ENCODE measurements around the gene CEBPZ.

CEBPZ gene

DNA sequence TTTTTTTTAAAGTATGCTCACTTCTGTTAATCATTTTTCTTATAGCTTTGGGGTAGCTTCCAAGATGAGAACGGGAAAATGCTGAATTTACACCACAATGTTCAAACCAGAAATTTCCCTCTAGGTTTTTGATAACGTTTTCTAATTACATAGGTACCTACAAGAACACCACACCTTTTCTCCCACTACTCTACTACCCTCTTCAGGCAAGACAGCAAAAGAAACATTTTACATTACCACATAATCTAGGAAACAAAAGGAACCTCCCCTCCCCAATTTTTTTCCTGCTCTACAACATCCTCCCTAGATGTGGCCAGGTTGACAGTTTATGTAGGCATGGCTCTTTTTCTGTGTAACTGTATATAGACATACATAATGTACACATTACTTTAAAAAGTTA is 32.4 kb upstream of the CEBPZ start:
- TF ChIP-seq, protein P1, sequence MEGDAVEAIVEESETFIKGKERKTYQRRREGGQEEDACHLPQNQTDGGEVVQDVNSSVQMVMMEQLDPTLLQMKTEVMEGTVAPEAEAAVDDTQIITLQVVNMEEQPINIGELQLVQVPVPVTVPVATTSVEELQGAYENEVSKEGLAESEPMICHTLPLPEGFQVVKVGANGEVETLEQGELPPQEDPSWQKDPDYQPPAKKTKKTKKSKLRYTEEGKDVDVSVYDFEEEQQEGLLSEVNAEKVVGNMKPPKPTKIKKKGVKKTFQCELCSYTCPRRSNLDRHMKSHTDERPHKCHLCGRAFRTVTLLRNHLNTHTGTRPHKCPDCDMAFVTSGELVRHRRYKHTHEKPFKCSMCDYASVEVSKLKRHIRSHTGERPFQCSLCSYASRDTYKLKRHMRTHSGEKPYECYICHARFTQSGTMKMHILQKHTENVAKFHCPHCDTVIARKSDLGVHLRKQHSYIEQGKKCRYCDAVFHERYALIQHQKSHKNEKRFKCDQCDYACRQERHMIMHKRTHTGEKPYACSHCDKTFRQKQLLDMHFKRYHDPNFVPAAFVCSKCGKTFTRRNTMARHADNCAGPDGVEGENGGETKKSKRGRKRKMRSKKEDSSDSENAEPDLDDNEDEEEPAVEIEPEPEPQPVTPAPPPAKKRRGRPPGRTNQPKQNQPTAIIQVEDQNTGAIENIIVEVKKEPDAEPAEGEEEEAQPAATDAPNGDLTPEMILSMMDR (conservative IDR thresholded peaks at IDR 0.05; ENCODE audit: low read depth), result no peak
- POLR2A ChIA-PET (ENCODE audit: low non-redundant PET), result no interaction called here
- no peak overlapping the region for H3K27ac ChIP-seq
- DNase-seq (ENCODE audit: low spot score), result no peak
- CTCF ChIA-PET, result no interaction called here

DNA sequence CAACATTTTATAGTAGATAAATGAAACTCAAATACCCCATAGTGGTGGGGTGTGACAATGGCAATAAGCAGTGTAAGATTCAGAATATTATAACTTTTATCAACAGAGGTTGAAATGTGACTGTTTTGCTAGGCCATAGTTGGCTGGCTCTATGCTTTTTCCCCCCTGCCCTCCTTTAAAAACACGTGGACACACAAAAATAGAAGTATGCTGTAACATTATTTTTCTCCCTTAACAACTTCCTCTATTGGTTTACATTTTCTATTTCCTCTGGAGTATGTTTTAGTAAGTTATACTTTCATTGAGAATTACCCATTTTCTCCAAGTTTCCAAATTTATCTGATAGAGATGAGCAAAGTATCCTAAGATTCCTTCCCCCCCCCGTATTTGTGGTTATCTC is 31.1 kb upstream of the CEBPZ start:
- no peak for DNase-seq (ENCODE audit: low spot score)
- POLR2A ChIA-PET (ENCODE audit: low non-redundant PET), result no interaction called here
- CTCF ChIA-PET, result no interaction called here

DNA sequence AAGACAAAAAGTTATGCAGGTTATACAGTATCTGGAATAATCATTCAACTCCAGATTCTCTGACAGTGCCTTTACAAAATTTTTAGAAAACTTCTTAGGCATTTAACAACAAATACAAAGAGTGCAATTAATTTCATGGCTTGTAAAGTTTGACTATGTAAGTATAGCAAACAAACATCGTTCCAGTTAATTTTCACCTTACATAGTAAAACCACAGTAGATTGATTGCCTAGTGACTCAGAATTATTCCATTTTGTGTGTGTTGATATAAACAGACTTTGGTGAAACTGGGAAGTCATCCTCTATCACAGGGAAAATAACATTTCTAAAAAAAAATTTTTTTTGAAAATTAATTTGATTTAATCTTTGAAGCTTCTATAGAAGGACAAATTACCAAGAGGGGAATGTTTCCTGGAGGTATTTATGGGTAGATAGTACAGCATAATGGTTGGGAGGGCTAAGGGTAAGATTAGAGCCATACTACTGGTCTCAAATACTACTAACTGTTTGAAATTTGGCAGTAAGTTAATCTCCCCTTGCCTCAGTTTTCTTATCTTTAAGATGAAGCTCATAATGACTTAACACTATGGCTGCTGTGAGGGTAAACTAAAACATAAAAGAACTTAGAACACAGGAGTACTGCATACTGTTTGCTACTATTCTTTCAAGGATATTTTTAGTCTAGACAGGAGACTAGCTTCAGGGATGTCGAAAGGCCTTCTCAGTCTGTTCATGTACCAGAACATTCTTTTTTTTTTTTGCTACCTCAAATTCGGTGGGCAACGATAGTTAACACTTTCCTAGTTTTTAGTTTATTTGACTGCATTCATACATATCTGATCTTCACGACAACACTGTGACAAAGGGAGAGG is 19.7 kb upstream of the CEBPZ start:
- no peak for DNase-seq (ENCODE audit: low spot score)
- ChIA-PET CTCF (interaction anchor here (0.6 to 1.0 kb wide), 4 partner anchors 22 to 151 kb away, joined by 3 to 5 read pairs (median 3); no protein-coding TSS in a partner anchor), POLR2A (ENCODE audit: low non-redundant PET) (no interaction called here)
- H3K27ac ChIP-seq, result no peak overlapping the region
- TF ChIP-seq, protein P1 (conservative IDR thresholded peaks at IDR 0.05; ENCODE audit: low read depth), result no peak

More for the DNA sequence above, 31.1 kb upstream of the CEBPZ start:
- TF ChIP-seq, protein P1 (conservative IDR thresholded peaks at IDR 0.05; ENCODE audit: low read depth), result no peak
- H3K27ac ChIP-seq, result no peak overlapping the region

DNA sequence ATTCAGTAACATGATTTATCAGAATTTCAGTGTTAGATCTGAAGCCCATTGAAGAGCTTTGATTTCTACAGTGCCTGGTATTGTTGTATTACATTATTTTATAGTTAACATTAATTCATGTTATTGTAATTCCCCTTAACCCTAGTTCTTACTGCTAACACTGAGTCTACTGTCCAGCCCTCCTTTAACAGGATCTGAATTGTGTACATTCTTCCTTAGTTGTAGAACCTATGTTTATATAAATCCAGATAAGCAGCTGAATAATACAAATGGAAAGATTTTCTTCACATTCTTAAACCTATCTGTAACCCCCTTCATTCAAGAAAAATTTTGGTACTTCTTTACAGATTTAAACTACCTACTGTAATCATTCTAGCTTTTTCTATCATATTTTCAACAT is 14.8 kb upstream of the CEBPZ start:
- no peak overlapping the region for H3K27ac ChIP-seq
- TF ChIP-seq, protein P1 (conservative IDR thresholded peaks at IDR 0.05; ENCODE audit: low read depth), result no peak
- POLR2A ChIA-PET (ENCODE audit: low non-redundant PET), result no interaction called here
- CTCF ChIA-PET, result no interaction called here
- DNase-seq (ENCODE audit: low spot score), result no peak

DNA sequence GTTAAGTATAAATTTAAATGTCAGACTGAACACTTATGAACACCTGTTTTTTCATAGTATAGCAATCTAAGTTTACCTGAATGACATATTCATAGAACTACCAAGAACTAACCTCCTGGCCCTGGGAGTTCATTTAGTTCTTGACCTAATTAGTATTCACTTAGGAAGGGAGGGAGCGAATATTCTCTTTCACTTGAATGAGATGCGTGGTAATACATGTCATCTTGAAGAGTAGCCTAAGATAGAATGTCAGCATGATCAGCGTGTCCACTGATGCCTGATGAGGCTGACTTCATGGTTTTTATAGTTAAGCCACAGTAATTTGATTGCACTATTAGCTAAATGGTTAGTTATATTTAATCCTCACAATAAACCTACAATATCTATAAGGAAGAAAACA is 13.4 kb upstream of the CEBPZ start:
- DNase-seq (ENCODE audit: low spot score), result no peak
- H3K27ac ChIP-seq, result no peak overlapping the region
- TF ChIP-seq, protein P1 (conservative IDR thresholded peaks at IDR 0.05; ENCODE audit: low read depth), result no peak
- POLR2A ChIA-PET (ENCODE audit: low non-redundant PET), result no interaction called here
- CTCF ChIA-PET, result no interaction called here

DNA sequence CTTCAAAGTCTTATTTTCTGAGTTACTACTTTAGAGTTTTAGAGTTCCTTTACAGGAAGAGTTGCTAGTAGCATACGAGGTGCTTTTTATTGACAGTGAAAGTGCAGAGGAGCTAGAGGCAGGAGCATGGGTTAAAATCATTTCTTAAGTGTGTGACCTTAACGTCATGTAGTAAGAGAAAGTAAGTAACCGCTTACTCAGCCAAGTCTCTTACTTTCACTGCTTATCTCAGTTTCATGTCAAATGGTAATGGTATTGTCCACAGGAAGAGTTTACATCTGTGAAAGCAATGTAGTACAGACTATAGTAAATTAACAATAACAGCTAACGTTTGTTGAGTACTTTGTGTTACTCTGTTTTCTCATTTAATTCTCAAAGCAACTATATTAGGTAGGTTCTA is 12.6 kb upstream of the CEBPZ start:
- DNase-seq (ENCODE audit: low spot score), result no peak
- no peak overlapping the region for H3K27ac ChIP-seq
- ChIA-PET POLR2A (ENCODE audit: low non-redundant PET) (no interaction called here), CTCF (interaction anchor here (0.6 kb wide), 1 partner anchor 1738 kb away, joined by 7 read pairs; no protein-coding TSS in a partner anchor)
- TF ChIP-seq, protein P1 (conservative IDR thresholded peaks at IDR 0.05; ENCODE audit: low read depth), result no peak

All from RWPE1 (cell line).